ENCODE data around the gene CDHR2.

The CDHR2 gene

DNA sequence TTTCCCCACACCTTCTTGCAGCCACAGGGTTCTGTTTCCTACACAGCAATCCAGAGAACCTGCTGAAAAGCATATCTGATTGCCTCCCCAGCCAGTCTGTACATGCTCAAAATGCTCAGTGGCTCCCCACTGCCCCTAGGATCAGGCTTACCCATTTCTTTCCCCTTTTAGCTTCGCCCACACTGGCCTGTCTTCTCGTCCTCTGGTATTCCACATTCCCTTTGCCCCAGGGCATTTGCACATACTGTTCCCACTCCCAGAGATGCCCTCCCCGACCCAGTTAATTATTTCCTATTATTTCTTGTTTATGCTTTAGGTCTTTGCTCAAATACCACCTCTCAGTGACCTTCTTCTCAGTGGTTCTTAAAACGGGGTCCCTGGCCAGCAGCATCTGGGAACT is 91.5 kb downstream of the CDHR2 start:
- ATAC-seq, result no peak
- no peak for DNase-seq

DNA sequence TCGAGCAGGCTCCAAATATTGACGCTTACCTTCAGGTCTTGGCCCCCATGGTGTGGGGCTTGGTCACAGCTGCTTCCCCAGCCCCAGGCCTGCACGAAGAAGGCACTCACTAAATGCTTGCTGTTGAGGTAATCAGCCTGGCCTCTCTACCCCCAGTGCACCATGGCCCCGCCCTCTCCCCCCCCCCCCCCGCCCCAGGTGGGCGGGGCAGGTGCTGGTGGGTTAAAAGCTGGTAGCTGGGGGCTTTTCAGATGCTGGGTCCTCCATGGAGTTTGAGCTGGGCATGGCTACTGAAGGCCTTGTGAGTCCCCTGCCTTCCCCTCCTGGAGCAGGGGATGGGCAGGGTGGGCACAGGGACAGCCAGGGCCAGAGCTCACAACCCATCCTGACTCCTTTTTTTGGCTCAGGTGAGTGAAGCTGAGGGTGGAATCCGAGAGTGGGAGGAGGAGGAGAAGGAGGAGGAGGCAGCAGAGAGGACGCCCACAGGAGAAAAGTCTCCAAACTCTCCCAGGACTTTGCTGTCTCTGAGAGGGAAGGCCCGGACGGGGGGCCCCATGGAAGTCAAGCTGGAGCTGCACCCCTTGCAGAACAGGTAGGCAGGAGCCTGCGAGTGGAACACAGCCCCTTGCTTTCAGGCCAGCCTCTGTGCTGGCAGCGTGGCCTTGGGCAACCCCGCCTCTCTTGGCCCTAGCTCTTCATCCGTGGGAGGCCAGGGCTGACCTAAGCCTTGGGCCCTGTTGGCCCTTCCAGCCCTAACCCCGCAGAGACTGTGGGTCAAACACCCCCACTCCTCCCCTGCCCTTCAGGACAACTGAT is 93.7 kb downstream of the CDHR2 start:
- no peak for DNase-seq
- no peak for ATAC-seq

DNA sequence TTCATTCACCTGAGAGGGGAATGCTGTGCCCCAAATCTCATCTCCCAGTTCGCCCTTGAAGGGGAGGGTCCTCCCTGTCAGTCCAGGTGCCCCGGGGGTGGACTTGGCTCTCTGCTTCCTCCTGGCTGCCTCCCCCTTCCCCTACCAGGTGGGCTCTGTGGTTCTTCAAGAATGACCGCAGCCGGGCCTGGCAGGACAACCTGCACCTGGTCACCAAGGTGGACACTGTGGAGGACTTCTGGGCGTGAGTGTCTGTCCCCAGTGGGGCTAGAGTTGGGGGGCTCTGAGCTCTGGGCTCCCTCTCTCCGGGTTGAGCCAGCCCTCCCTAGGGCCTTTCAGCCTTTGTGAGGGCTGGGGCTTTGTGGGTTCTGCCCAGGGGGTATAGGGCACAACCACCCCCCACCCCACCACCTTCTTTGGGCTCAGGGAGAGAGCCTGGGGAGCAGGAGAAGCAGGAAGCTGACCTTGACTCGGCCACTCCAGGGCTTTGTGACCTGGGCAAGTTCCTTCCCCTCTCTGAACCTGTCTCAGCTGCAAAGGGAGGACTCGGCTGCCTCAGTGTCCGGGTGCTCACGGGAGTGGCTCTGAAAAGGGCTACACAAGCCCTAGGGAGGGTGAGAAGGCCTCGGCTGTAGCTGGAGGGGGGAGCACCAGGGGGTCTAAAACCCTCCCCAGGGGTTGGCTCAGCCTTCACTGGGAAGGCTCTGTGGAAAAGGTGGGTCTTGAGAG is 94.5 kb downstream of the CDHR2 start:
- DNase-seq, result no peak
- ATAC-seq, result no peak

DNA sequence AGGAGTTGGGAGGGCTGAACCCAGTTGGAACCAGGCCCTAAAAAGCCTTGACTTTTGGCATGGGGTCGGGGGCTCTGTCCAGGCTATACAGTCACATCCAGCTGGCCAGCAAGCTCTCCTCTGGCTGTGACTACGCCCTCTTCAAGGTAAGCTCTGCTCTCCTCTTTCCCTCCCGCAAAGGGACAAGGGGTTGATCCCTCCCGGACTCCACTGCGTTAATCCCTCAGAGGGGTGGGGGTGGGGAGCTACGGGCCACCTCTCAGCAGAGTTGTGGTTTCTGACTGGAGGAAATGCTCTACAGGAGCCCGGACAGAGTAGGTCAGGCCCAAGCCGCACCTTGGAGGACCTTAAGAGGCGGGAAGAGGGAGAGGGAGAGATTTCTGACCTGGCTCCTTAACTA is 95.2 kb downstream of the CDHR2 start:
- no peak for ATAC-seq

DNA sequence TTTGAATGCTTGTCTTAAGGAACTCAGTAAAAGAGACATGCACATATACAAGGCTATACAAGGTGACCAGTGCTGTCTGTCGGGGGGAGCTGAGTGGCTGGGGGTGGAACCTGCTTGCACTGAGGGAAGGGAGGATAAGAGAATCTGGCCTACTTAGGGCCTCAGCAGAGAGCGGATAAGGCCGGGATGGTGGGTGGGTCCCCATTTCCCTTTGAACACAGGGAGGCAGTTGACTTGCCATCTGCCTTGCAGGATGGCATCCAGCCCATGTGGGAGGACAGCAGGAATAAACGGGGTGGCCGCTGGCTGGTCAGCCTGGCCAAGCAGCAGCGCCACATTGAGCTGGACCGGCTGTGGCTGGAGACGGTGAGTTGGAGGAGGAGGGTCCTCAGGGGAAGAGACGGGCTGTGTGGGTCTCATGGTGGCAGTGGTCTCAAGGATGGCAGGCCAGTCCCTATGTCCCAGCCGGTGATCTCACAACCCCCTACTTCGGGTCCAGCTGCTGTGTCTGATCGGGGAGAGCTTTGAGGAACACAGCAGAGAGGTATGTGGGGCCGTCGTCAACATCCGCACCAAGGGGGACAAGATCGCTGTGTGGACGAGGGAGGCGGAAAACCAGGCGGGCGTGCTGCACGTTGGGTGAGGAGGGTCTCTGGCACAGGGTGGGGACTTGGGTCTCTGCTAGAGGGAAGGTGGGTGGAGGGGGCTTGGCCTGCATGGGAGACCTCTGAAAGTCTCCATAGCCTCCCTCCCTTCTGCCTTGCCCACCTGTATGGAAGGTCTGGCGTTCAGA is 95.9 kb downstream of the CDHR2 start:
- DNase-seq, result no peak

More for the DNA sequence above, 95.2 kb downstream of the CDHR2 start:
- DNase-seq, result no peak

More for the DNA sequence above, 95.9 kb downstream of the CDHR2 start:
- no peak for ATAC-seq
